H1 (cell line): ENCODE measurements around the gene PTPRD. TPM values are rescaled to one million over a fixed set of nuclear protein-coding genes. Genes with fewer than 3 reads are reported as not detected.

Source experiments
- BACH1 ChIP-seq: IDR thresholded peaks from 2 replicates; pipeline ENCODE4 v1.6.1; 2012; ENCODE audit warnings: low read length, improper control_type of control experiment
- BCL11A ChIP-seq, 2 experiments: IDR thresholded peaks; one replicate each; pipeline ENCODE4 v1.6.1; 2011; ENCODE audit warnings: low read depth in 2 of 2, low read length in 2 of 2, mild to moderate bottlenecking in 2 of 2
- CTBP2 ChIP-seq: IDR thresholded peaks from 2 replicates; pipeline ENCODE4 v1.7.0; 2011; ENCODE audit warnings: borderline replicate concordance, mild to moderate bottlenecking, moderate library complexity, mixed read lengths, low read length; ENCODE audit not compliant: insufficient read depth, insufficient read length
- polyA plus RNA-seq, 7 experiments: library from polyadenylated mRNA; depleted of rRNA in 3 of 7; stranded (reverse) in 5 of 7; unstranded in 2 of 7; fragments of >200 nt in 5 of 7; fragments of 200-250 nt in 2 of 7; gene quantifications; 1 replicate in 5 of 7; 2 replicates in 1 of 7; 4 replicates in 1 of 7; pipeline versions ENCODE4 v1.2.1 to v1.2.3, GENCODE V29; 2011 to 2013; ENCODE audit warnings: missing spikeins in 2 of 7, mixed read lengths in 2 of 7
- total RNA-seq: library from RNA; stranded (reverse); fragmentation: NEBNext Ultra II Directional; extraction: Animal tissue kit (Norgen Biotek cat#: 25700); gene quantifications from 2 replicates; pipeline ENCODE4 v1.2.1, GENCODE V29; 2021
- TF ChIP-seq, protein P1 (sequence below): fragments of 300-600 bp; sonication (generic); IDR thresholded peaks from 2 replicates; pipeline ENCODE4 v1.7.1; 2012; ENCODE audit warnings: low read length, moderate library complexity, mild to moderate bottlenecking, inconsistent platforms; ENCODE audit not compliant: insufficient replicate concordance

The PTPRD gene
- total and polyA plus RNA-seq, 2 of the 8 experiments (the other 6 are each of a cell fraction or from before 2014, with no cell fraction given): 17.2 to 77.0 TPM

DNA sequence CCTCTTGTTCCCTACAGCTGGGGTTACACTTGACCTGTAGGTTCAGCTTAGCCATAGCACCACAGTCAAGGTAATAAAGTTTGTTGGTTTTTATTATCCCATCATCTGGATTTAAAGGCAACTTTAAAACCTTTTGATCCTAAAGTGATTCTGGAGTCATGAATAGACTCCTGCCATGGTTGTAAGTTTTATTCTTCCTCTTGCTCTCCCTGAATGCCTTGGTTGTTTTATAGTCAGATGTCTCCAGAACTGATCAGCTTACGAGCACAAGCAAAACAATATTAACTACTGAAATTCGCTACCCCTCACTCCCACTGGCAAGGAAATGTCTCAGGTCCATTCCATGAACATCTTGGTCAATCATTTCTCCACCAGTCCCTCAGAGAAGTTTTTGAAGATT is 1328.6 kb downstream of the PTPRD start (continued):
- TF ChIP-seq, protein P1, sequence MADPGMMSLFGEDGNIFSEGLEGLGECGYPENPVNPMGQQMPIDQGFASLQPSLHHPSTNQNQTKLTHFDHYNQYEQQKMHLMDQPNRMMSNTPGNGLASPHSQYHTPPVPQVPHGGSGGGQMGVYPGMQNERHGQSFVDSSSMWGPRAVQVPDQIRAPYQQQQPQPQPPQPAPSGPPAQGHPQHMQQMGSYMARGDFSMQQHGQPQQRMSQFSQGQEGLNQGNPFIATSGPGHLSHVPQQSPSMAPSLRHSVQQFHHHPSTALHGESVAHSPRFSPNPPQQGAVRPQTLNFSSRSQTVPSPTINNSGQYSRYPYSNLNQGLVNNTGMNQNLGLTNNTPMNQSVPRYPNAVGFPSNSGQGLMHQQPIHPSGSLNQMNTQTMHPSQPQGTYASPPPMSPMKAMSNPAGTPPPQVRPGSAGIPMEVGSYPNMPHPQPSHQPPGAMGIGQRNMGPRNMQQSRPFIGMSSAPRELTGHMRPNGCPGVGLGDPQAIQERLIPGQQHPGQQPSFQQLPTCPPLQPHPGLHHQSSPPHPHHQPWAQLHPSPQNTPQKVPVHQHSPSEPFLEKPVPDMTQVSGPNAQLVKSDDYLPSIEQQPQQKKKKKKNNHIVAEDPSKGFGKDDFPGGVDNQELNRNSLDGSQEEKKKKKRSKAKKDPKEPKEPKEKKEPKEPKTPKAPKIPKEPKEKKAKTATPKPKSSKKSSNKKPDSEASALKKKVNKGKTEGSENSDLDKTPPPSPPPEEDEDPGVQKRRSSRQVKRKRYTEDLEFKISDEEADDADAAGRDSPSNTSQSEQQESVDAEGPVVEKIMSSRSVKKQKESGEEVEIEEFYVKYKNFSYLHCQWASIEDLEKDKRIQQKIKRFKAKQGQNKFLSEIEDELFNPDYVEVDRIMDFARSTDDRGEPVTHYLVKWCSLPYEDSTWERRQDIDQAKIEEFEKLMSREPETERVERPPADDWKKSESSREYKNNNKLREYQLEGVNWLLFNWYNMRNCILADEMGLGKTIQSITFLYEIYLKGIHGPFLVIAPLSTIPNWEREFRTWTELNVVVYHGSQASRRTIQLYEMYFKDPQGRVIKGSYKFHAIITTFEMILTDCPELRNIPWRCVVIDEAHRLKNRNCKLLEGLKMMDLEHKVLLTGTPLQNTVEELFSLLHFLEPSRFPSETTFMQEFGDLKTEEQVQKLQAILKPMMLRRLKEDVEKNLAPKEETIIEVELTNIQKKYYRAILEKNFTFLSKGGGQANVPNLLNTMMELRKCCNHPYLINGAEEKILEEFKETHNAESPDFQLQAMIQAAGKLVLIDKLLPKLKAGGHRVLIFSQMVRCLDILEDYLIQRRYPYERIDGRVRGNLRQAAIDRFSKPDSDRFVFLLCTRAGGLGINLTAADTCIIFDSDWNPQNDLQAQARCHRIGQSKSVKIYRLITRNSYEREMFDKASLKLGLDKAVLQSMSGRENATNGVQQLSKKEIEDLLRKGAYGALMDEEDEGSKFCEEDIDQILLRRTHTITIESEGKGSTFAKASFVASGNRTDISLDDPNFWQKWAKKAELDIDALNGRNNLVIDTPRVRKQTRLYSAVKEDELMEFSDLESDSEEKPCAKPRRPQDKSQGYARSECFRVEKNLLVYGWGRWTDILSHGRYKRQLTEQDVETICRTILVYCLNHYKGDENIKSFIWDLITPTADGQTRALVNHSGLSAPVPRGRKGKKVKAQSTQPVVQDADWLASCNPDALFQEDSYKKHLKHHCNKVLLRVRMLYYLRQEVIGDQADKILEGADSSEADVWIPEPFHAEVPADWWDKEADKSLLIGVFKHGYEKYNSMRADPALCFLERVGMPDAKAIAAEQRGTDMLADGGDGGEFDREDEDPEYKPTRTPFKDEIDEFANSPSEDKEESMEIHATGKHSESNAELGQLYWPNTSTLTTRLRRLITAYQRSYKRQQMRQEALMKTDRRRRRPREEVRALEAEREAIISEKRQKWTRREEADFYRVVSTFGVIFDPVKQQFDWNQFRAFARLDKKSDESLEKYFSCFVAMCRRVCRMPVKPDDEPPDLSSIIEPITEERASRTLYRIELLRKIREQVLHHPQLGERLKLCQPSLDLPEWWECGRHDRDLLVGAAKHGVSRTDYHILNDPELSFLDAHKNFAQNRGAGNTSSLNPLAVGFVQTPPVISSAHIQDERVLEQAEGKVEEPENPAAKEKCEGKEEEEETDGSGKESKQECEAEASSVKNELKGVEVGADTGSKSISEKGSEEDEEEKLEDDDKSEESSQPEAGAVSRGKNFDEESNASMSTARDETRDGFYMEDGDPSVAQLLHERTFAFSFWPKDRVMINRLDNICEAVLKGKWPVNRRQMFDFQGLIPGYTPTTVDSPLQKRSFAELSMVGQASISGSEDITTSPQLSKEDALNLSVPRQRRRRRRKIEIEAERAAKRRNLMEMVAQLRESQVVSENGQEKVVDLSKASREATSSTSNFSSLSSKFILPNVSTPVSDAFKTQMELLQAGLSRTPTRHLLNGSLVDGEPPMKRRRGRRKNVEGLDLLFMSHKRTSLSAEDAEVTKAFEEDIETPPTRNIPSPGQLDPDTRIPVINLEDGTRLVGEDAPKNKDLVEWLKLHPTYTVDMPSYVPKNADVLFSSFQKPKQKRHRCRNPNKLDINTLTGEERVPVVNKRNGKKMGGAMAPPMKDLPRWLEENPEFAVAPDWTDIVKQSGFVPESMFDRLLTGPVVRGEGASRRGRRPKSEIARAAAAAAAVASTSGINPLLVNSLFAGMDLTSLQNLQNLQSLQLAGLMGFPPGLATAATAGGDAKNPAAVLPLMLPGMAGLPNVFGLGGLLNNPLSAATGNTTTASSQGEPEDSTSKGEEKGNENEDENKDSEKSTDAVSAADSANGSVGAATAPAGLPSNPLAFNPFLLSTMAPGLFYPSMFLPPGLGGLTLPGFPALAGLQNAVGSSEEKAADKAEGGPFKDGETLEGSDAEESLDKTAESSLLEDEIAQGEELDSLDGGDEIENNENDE: no peak
- no peak for TF ChIP-seq CTBP2
- TF ChIP-seq BCL11A (IDR thresholded peaks at IDR 0.05; ENCODE audit: low read depth in 2 of 2, low read length in 2 of 2): no peak
- TF ChIP-seq BACH1: no peak
